ENCODE measurements around the gene AQP7. TPM values are rescaled to one million over a fixed set of nuclear protein-coding genes. Genes with fewer than 3 reads are reported as not detected.
A peak's percentile ranks its signal among the peaks of the same experiment; 100 is the strongest.

Gene AQP7
- total and polyA plus RNA-seq, 2 donors (not counting 1 experiment from before 2014, with no cell fraction given) = not detected

DNA sequence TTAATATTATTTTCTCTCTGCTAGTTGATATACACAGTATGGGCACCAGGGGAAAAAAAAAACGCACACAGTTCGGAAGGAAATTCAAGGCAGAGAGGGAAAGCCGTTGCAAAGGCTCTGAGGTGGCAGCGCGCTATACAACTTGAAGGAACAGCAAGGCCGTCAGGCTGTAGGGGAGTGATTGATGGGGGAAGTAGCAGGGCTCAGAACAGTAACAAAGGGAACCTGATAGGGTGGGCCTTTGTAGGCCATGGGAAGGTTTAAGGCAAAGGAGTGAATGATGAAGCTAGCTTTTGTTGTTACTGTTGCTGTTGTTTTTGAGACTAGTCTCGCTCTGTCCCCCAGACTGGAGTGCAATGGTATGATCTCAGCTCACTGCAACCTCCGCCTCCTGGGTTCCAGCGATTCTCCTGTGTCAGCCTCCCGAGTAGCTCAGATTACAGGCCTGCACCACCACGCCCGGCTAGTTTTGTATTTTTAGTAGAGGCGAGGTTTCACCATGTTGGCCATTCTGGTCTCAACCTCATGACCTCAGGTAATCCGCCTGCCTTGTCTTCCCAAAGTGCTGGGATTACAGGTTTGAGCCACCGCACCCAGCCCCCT is 27.0 kb downstream of the AQP7 start:
- peaks cover 5% of the 10 kb centered on the region for H3K4me1 Mint-ChIP-seq
- H3K9me3 ChIP-seq (ENCODE audit: control extremely low read depth in 1 of 3, control insufficient read depth in 2 of 3, insufficient read depth in 1 of 3, low read length in 2 of 3) = no peaks in the 10 kb centered on the region
- no peak overlapping the region for H3K27ac ChIP-seq (ENCODE audit: low read length in 2 of 2)
- H3K27me3 Mint-ChIP-seq = no peaks in the 10 kb centered on the region
- 67% methylated on average over 15 of the region's 15 CpGs for WGBS (ENCODE audit: insufficient coverage)
- ATAC-seq (ENCODE audit: low read depth) = peak; percentile 23
- no peaks in the 10 kb centered on the region for H3K27me3 ChIP-seq (replicated peaks in 1 of 4; ENCODE audit: control extremely low read depth in 1 of 4, control insufficient read depth in 3 of 4, insufficient read depth in 4 of 4, low read length in 3 of 4)
- peaks cover 0 to 15% of the 10 kb centered on the region in 2 experiments for H3K36me3 ChIP-seq (replicated peaks in 1 of 2; ENCODE audit: control extremely low read depth in 1 of 2, control insufficient read depth in 1 of 2, extremely low read depth in 1 of 2, insufficient read depth in 2 of 2, low read length in 1 of 2)
- H3K79me2 ChIP-seq (ENCODE audit: control insufficient read depth, insufficient read depth, low read length) = no peaks in the 10 kb centered on the region
- no peak overlapping the region for H3K9ac ChIP-seq (ENCODE audit: low read length)
- H2AFZ ChIP-seq (ENCODE audit: insufficient read depth, low read depth, low read length, poor library complexity, severe bottlenecking) = peak overlapping the region; percentile 36
- H3K4me3 ChIP-seq (ENCODE audit: control extremely low read depth in 1 of 5, extremely low read depth in 1 of 5, insufficient read depth in 1 of 5, low read depth in 2 of 5, low read length in 4 of 5) = no peak overlapping the region
- peaks cover 0 to 7% of the 10 kb centered on the region in 2 donors for H3K4me1 ChIP-seq (ENCODE audit: control insufficient read depth in 2 of 2, insufficient read depth in 2 of 2, low read length in 2 of 2)
- no peaks in the 10 kb centered on the region for H3K9me3 Mint-ChIP-seq (ENCODE audit: insufficient read depth)
- peak; percentile 59 for TF ChIP-seq CTCF (IDR thresholded peaks at IDR 0.05)
- no peak for TF ChIP-seq EZH2 (IDR thresholded peaks at IDR 0.05; ENCODE audit: borderline replicate concordance, insufficient read depth, low read depth, low read length, poor library complexity, severe bottlenecking)
- peak overlapping the region; percentile 56 for H3K4me3 Mint-ChIP-seq
- no peak for DNase-seq
- ChIA-PET POLR2A (interaction anchor here (0.7 kb wide), 1 partner anchor 50 kb away, joined by 4 read pairs; no protein-coding TSS in a partner anchor), CTCF (interaction anchor here (0.7 to 3.8 kb wide), 17 partner anchors 10 to 1744 kb away, joined by 3 to 17 read pairs (median 4); partner anchors contain the start of gene NOL6)
- no peaks in the 10 kb centered on the region for H4K20me1 ChIP-seq (ENCODE audit: control insufficient read depth, insufficient read depth, low read length, poor library complexity, severe bottlenecking)
- H3K27ac Mint-ChIP-seq = no peak overlapping the region
- peak overlapping the region; percentile 25 for H3K4me2 ChIP-seq (replicated peaks; ENCODE audit: low read depth, low read length, poor library complexity, severe bottlenecking)
- intact Hi-C loops (cut with micrococcal nuclease) = no loop called here

- H3K79me2 ChIP-seq (ENCODE audit: control insufficient read depth, insufficient read depth, low read length) = no peaks in the 10 kb centered on the region
- POLR2A ChIA-PET = interaction anchor here (0.7 kb wide), 1 partner anchor 50 kb away, joined by 4 read pairs; no protein-coding TSS in a partner anchor
- H3K9ac ChIP-seq (ENCODE audit: low read length) = no peak overlapping the region
- no peaks in the 10 kb centered on the region for H3K9me3 Mint-ChIP-seq (ENCODE audit: insufficient read depth)
- peaks cover 0 to 20% of the 10 kb centered on the region in 2 experiments for H3K36me3 ChIP-seq (replicated peaks in 1 of 2; ENCODE audit: control extremely low read depth in 1 of 2, control insufficient read depth in 1 of 2, extremely low read depth in 1 of 2, insufficient read depth in 2 of 2, low read length in 1 of 2)
- no peaks in the 10 kb centered on the region for H4K20me1 ChIP-seq (ENCODE audit: control insufficient read depth, insufficient read depth, low read length, poor library complexity, severe bottlenecking)
- H3K4me3 ChIP-seq (ENCODE audit: control extremely low read depth in 1 of 5, extremely low read depth in 1 of 5, insufficient read depth in 1 of 5, low read depth in 2 of 5, low read length in 4 of 5) = no peak overlapping the region
- H3K4me1 ChIP-seq (ENCODE audit: control insufficient read depth in 2 of 2, insufficient read depth in 2 of 2, low read length in 2 of 2) = peaks cover 0 to 7% of the 10 kb centered on the region in 2 donors
- H3K4me2 ChIP-seq (replicated peaks; ENCODE audit: low read depth, low read length, poor library complexity, severe bottlenecking) = peak overlapping the region; percentile 25
- H3K4me3 Mint-ChIP-seq = no peak overlapping the region
- no peaks in the 10 kb centered on the region for H3K9me3 ChIP-seq (ENCODE audit: control extremely low read depth in 1 of 3, control insufficient read depth in 2 of 3, insufficient read depth in 1 of 3, low read length in 2 of 3)
- 100% methylated on average over 3 of the region's 6 CpGs for WGBS (ENCODE audit: insufficient coverage)
- peaks cover 5% of the 10 kb centered on the region for H3K4me1 Mint-ChIP-seq
- no peak overlapping the region for H2AFZ ChIP-seq (ENCODE audit: insufficient read depth, low read depth, low read length, poor library complexity, severe bottlenecking)
- DNase-seq = peak; percentile 66
- peak; percentile 88 for ATAC-seq (ENCODE audit: low read depth)
- TF ChIP-seq EZH2 (IDR thresholded peaks at IDR 0.05; ENCODE audit: borderline replicate concordance, insufficient read depth, low read depth, low read length, poor library complexity, severe bottlenecking) = no peak
- TF ChIP-seq CTCF (IDR thresholded peaks at IDR 0.05) = peak; percentile 87
- intact Hi-C loops (cut with micrococcal nuclease) = no loop called here
- no peak overlapping the region for H3K27ac Mint-ChIP-seq
- no peak overlapping the region for H3K27ac ChIP-seq (ENCODE audit: low read length in 2 of 2)
- no peaks in the 10 kb centered on the region for H3K27me3 ChIP-seq (replicated peaks in 1 of 4; ENCODE audit: control extremely low read depth in 1 of 4, control insufficient read depth in 3 of 4, insufficient read depth in 4 of 4, low read length in 3 of 4)
- H3K27me3 Mint-ChIP-seq = no peaks in the 10 kb centered on the region
- CTCF ChIA-PET = interaction anchor here (0.6 to 3.8 kb wide), 18 partner anchors 9 to 1744 kb away, joined by 3 to 17 read pairs (median 4); partner anchors contain the start of gene NOL6
These were observed 27.6 kb downstream of the AQP7 start for GRCh38 chr9:33374634-33375237.

Measured in B cell (primary cell).